Stimulated activated CD4-positive, alpha-beta T cell treated with anti-CD3 and anti-CD28 coated beads, Interleukin-12 subunit alpha, Interleukin-12 subunit beta, amount 100 ng/mL, for 48 hours (primary cell): ENCODE results near the gene KIF11.
"Not testable (repeated sequence)": the region's sequence is repeated elsewhere in the genome, so short reads cannot be mapped to it uniquely, and the experiment has no call there.

Source experiments
- DNase-seq, 3 donors: peaks; one replicate each; pipeline ENCODE4 v3.0.0-alpha.2; 2020; ENCODE audit warnings: low read depth in 2 of 3, low spot score in 1 of 3

KIF11 gene

DNA sequence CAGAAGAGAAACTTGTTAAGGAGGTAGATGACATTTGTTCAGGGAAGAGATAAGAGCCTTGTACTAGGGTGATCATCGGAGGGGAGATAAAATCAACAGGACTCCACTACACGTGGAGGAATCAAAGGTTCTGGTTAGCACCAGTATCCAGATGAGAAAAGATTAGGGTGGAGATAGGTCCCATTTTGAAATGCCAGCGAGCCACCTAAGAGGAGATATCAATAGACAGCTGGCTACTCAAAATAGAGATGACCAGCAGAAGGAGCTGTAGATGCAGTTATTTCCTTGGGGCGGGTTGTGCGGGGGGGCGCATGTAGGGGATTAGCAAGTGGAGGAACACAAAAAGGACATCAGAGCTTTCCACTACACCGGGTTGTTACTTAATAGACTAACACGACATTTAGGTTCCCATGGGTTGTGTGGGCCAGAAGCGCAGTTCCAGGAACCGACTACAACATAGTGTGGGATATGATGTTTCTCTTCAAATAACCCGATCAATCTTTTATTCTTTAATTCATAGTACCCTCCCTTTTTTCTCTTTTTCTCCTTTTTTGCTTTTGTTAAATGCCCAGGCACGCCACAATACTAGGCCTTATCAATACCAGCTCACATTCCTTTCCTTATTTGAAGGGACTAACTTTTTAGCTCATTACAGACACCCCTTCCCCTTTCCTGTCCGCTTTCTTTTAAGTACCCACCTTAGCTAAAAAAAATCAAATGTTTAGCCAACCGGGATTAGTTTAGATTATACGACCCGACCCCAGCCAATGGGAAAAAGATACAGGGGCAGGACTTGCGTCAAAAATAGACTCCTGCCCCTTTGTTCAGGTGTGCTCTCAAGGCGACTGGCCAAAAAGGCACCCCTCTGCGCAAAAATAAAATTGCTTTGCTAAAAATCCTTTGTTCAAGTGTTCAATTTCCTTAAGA lies 2.0 kb upstream of the KIF11 start:
- DNase-seq, result peak in 1 of 3 donors; percentile 4

DNA sequence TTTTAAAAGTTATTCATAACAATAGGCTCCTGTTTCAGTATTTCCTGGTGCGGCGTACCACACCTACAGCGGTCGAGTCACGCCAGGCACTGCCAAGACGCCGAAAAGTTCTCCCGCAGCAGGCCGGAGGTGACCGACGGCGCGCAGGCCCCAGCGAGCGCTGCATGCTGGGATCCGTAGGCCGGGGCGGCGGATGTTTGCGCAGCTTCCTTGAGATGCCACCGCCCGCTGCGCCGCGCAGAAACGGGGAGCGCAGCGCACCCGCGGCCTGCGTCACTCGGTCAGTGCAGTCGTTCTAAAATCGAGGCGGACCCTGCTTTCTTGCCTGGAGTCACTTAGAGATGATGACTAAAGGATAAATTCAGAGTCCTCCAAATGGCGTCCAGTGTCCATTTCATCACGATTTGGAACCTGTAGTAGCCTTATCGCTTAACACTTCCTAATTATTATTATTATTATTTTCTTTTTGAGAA lies 1.3 kb upstream of the KIF11 start:
- peak; percentile 75 to 88 (median 85) for DNase-seq

DNA sequence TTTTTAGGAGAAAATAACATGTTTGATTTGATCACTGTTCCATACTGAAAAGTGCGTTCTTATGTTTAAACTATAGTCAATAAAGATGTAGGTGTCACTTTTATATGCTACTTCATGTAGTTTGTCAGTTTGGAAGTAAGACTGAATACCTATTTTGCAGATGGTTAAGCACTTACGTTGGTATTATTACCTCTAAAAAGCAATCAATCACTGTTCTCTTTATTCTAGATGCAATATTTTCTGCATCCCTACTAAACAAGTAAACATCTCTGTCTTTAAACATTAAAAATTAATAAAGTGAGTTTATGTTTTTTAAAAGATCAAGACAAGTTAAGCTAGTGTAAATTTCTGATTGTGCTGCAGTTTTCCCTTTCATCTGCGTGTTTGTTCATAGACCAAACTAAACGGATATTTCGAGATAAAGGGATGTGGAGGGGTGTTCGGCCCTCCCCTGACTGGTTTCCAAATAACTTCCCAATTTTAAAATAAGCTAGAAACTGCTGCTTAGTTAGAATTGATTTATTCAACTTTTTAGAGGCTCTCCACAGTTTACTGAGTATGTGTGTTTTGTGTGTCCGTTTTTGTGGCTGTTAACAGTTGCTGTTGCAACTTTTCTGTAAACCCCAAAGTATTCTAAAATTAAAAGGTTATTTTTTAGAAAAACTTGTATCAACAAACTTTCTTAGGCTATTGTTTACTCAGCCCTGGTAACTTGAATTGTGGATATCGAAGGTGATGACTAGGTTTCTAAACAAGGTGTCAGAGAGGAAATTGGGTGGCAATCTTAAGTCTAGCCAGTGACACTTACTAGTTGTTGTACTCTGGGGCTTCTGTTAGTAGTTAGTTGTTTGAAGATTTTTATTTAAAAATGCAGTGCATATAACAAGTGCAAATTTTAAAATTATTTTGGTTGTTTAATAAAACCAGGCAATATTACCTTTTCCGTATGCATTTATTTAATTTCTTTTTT lies 974 bp downstream of the KIF11 start:
- DNase-seq, result no peak

DNA sequence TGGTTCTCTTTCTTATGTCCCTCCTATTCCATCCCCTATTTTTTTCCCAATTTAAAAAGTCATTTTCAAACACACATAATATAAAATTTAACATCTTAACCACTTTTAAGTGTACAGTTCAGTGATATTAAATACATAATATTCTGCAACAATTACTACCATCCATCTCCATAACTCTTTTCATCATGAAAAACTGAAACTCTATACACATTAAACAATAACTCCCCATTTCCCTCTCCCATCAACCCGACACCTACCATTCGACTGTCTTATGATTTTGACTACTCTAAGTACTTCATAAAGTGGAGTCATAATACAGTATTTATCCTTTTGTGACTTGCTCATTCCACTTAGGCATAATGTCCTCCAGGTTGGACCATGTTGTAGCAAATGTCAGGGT lies 2.6 kb downstream of the KIF11 start:
- no peak for DNase-seq

DNA sequence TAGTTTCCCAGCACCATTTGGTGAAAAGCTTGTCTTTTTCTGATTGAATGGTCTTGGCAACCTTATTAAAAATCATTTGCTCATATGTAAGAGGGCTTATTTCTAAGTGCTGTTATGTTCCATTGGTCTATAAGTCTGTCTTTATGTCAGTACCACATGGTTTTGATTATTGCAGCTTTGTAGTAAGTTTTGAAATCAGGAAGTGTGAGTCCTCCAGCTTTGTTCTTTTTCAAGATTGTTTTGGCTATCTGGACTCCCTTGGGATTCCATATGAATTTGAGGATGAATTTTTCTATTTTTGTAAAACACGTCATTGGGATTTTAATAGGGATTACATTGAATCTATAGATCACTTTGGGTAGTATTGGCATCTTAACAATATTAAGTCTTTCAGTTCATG lies 5.4 kb downstream of the KIF11 start:
- DNase-seq, result no peak

DNA sequence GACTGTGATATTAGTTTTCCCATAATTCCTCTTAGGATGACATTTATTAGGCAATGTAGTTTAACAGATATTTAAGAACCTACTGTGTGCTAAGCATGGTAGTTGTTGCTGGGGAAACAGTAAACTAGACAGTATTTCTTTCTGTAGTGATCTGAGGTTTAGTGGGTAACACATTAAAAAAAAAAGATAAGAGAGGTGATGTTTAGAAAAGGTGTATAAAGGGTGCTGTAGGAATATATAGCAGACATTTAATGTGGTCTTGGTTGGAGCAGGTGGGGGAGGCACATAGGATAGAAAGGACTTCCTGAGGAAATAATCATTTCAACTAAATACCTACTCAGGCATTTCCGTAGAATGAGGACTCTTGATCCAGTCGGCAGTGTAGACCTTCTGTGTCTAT lies 11.9 kb downstream of the KIF11 start:
- DNase-seq, result no peak

DNA sequence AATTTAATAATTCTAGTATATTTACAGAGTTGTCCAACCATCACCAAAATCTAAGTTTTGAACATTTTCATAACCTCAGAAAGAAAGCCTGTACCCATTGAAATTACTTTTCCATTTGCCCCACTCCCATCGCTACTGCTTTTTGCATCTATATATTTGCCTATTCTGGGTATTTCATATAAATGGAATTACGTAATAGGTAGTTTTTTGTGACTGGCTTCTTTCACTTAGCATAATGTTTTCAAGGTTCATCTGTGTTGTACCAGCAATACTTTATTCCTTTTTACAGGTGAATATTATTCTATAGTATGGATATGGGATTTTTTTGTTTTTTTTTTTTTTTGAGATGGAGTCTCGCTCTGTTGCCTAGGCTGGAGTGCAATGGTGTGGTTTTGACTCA lies 22.6 kb downstream of the KIF11 start:
- no peak for DNase-seq

DNA sequence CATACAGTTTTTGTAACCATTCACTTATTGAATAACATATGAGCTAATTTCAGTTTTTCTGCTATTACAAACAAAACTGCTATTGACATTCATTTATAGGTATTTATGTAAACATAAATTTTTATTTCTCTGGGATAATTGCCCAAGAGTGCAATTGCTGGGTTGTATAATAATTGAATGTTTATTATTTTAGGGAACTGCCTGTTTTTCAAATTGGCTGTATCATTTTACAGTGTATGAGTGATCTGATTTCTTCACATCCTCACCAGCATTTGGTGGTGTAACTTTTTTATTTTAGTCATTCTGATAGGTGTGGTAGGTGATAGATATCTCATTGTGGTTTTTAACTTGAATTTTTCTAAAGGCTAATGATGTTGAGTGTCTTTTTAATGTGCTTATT lies 26.4 kb downstream of the KIF11 start:
- no peak for DNase-seq

DNA sequence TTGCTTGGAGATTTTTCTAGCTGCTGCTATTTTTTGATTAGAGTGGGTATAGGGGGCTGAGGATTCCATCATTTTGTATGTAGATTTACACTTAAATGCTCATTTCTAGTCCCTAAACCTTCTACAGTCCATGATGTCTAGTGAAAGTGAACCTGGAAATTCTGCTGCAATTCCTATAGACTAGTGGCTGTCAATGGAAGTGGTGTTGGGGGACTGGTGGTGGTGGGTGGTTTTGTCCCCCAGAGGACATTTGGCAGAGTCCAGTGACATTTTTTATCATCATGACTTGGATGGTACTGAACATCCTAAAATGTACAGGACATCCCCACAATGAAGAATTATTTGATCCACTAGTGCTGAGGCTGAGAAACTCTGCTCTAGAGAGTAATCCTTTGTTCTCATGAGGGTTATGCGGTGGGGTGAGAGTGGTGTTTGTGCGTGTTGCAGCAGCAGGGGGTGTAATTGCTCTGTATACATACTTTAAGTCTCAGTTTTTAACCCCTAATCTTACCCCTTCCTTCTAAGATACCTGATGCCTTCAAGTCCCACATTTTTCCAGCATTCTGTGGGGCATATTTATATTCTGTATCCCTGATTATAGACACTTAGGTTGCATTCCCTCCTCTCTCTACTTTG lies 35.0 kb downstream of the KIF11 start:
- DNase-seq, result no peak

DNA sequence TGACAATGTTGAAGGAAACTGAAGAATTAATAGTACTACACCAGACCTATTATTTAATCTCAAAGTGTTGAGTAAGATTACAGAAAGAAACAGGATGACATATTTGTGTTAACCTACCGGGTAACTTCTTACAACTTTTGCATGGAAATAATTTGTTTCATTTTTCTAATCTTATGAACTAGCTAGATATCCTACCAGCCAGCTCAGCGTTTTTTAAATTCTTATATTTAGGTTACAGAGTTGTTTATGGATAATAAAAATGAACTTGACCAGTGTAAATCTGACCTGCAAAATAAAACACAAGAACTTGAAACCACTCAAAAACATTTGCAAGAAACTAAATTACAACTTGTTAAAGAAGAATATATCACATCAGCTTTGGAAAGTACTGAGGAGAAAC lies 37.0 kb downstream of the KIF11 start:
- no peak for DNase-seq

DNA sequence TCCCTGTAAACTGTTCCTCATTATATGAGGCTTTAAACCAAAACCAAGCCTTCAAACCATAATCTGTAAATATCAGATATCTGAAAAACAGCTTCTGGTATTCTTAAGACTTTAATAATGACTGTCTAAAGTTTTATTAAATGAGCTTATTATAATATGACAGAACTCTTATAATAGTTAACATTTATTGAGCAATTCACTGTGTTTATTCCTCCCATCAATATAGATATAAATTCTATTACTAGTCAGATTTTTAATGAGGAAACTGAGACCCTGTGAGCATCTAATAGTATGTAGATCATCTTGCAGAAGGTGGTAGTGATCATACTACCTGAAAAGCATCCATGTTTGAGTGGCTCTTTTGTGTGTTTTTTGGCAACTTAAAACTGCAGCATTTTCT lies 45.1 kb downstream of the KIF11 start:
- DNase-seq, result no peak

DNA sequence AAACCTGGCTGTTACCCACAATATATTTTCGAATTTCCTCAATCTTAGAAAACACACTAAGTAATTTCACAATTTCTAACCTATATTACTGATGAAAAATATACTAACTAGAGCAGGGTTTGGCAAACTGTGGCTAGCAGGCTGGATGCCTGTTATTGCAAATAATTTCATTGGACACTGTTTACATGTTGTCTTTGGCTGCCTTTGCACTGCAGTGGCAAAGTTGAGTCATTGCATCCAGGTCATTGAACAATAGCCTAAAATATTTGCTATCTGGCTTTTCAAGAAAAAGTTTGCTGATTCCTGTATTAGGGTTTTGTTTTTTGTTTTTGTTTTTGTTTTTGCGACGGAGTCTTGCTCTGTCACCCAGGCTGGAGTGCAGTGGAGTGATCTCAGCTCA lies 47.2 kb downstream of the KIF11 start:
- DNase-seq, result no peak

DNA sequence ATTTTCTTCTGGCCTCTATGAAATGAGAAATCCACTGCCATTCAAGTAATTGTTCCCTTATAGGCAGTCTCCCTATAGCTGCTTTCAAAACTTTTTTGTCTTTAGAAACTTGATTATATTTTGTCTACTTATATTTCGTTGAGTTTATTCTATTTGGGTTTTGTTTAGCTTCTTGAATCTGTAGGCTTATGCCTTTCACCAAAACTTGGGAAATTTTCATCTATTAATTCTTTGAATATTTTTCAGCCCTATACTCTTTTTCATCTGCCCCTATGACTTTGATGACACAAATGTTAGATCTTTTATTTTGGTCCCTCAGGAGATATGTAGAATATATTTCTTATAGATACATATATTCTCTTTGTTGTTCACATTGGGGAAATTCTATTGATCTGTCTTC lies 48.6 kb downstream of the KIF11 start:
- DNase-seq, result no peak

DNA sequence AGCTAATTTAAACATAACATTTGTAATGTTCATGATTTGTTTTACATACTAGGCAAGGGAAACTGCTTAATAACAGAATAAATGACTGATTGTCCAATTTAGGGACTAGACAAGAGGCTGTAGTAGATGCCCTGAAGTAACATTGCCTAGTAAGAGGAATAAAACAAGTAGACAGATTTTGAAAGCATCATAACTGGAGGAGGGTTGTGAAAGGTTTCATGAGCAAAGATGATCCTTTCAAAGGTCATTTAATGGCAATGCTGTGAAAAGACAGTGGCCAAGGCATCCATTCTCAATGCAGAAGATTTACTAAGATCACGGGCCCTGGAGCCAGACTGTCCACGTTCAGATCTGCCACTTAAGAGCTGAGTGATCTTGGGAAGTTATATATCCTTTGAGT lies 52.0 kb downstream of the KIF11 start:
- DNase-seq, result no peak

DNA sequence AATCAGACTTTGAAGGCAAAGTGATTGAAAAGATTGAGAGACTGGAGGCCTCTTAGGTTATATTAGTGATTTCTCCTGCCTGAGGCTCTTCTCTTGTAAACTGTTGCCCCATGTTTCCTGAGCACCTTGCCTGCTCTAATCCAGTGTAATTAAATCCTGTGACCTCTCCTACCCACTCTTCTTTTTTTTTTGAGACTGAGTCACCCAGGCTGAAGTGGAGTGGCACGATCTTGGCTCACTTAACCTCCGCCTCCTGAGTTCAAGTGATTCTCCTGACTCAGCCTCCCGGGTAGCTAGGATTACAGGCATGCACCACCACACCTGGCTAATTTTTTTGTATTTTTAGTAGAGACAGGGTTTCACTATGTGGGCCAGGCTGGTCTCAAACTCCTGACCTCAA lies 57.9 kb downstream of the KIF11 start:
- DNase-seq, result not testable (repeated sequence)

DNA sequence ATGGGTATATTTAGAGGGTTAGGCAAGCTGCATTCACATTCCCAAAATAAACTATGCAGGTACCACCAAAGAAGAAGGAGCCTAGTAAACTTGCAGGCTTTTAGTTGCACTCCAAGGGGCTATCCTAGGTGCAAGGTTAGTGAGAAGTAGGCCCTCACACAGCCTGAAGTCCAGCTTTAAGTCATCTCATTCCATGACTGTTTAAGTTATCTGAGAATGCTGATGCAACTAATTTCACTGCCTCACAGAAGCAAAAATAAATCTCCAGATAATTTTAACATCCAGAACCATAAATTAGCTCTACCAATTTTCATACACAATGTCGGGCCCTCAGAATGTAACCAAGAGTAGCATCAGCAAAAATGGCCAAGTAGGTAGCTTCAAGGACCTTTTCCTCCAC lies 62.5 kb downstream of the KIF11 start:
- no peak for DNase-seq

DNA sequence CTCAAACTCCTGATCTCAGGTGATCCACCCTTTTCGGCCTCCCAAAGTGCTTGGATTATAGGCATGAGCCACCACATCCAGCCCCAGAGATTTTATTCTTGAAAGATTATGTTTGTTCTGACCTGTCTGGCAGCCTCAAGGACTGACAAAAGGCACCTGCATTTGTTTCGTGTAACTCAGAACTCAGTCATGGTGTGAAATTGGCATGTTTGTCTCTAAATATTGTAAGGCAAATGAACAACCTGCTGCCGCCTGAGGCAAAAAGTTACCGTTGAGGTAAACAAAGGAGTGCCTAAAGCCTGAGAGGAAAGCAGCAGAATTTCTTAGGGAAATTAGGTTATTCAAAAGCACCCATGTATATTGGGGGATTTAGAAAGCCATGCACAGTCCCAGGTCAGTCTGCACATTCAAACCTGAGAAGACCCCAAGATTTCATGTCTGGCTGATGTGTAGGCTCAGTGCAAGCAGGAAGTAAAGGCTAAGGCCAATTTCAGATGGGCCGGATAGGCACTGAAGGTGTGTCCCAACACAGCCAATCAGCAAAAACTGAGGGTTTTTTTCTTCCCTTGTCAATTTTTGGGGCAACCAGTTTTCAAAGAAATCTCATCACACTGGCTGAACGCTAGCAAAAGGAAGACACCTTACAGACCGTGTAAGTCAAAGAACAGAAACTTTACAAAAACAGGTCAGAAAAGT lies 63.5 kb downstream of the KIF11 start:
- no peak for DNase-seq

DNA sequence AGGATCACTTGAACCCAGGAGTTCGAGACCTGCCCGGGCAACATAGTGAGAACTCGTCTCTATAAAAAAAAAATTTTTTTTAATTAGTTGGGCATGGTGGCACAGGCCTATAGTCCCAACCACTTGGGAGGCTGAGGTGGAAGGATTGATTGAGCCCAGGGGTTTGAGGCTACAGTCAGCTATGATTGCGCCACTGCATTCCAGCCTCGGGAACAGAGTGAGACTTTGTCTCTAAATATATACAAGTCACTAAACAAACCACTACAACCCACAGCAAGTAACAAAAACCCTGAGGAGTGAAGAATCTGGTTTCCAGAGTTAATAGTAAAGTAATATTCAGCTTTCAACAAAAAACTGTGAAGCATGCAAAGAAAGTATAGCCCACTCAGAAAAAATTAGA lies 64.1 kb downstream of the KIF11 start:
- no peak for DNase-seq

DNA sequence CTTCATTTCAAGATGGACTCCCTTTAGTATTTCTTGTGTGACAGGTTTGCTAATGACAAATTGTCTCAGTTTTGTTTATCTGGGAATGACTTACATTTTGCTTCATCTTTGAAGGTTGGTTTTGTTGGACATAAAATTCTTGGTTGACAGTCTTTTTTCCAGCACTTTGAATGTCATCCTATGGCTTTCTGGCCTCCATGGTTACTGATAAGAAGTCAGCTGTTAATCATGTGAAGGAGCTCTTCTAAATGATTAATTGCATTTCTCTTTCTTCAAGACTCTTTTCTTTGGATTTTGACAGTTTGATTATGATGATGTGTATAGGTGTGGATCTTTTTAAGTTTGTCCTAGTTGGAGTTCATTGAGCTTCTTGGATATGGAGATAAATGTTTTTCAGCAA lies 69.9 kb downstream of the KIF11 start:
- no peak for DNase-seq

DNA sequence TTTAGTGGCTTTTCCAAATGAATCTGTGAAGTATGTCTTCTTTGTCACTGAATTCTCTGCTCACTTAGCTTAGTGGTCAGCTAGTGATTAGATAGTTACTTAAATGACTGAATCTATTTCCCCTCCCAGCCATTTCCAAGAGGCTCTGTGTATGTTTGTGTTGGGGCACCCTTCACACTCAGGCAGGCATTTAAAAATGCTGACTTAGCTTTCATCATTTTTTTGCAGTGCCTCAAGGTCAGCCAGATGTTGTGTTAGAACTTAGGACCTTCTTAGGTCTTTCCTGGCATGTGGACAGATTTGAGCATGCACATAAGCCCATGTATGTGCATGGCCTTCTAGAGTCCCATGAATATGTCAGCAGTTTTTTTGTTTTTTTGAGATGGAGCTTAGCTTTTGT lies 71.4 kb downstream of the KIF11 start:
- DNase-seq, result no peak

DNA sequence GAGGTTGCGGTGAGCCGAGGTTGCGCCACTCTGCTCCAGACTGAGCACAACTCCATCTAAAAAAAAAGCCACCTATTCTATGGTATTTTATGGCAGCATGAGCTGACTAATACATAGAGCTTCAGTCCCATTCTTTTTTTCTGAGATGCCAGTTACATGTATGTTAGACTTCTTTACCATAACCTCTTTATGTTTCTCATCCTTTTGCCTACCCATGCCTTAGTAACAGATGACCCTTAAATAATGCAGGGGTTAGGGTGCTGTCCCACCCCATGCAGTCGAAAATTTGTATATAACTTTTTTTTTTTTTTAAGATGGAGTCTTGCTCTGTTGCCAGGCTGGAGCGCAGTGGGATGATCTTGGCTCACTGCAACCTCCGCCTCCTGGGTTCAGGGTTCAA lies 74.1 kb downstream of the KIF11 start:
- DNase-seq, result no peak
